Glomerular endothelial cell (primary cell): Measurements from ENCODE around the gene RPS15. TPM values are rescaled to one million over a fixed set of nuclear protein-coding genes. Genes with fewer than 3 reads are reported as not detected.

Experiments
- DNase-seq: peaks from one replicate; pipeline ENCODE4 v3.0.0-alpha.2; 2011; ENCODE audit warnings: low read depth, low spot score; ENCODE audit errors: extremely low read depth
- total RNA-seq: library from RNA; depleted of rRNA; stranded (reverse); fragments of >200 nt; gene quantifications from 2 replicates; pipeline ENCODE4 v1.2.3, GENCODE V29; 2015

Gene RPS15
- total RNA-seq, 1 donor from 2014 or later = 2,523 TPM

DNA sequence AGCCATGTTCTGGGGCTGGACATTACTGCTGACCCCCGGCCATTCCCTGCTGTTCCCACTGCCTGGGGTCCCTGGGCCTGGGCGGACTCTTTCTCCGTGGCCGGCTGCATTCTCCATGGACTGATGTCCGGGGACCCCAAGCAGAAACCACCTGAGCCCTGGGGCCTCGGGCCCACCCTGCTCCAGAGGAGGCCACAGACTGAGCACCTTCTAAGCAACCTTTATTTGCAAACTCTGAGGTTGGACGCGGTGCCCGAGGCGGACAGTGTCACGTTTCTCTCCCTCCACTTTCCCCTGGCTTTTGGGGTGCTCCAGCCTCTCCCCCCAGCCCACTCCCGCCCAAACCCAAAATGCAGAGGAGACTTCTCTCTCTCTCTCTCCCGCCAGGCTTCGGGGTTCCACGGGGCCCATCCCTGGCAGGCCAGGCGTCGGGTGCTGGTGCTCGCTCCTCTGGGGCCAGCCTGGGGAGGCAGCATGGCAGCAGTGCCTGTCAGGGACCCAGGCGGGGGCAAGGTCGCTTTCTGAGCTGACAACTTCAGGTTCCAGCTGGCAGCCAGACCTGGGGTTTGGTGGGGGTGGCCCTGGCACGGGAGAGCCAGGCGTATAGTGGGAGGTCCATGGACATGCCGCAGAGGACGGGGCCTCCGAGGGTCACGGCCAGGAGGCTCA is 43.2 kb downstream of the RPS15 start:
- DNase-seq = no peak

- no peak for DNase-seq
Measured at GRCh38 chr19:1481893-1482360, 43.7 kb downstream of the RPS15 start.

GRCh38 chr19:1482361-1483130 is 44.4 kb downstream of the RPS15 start:
- no peak for DNase-seq

GRCh38 chr19:1483131-1483978 is 45.2 kb downstream of the RPS15 start:
- DNase-seq = no peak

DNA sequence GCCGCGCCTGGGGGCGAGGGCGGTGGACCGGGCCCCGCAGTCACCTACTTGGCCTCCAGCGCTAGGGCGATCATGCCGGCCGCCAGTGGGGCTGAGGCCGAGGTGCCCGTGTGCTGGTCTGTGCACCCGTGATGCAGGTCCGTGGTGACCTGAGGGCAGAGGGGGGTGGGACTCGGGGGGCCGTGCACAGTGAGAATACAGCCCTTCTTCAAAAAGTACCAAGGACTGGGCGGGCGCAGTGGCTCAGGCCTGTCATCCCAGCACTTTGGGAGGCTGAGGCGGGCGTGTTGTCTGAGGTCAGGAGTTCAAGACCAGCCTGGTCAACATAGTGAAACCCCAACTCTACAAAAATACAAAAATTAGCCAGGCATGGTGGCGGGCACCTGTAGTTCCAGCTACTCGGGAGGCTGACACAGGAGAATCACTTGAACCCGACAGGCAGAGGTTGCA is 45.8 kb downstream of the RPS15 start:
- DNase-seq = no peak

GRCh38 chr19:1486720-1487575 is 48.8 kb downstream of the RPS15 start:
- no peak for DNase-seq

GRCh38 chr19:1487576-1488281 is 49.5 kb downstream of the RPS15 start:
- no peak for DNase-seq

- no peak for DNase-seq
Measured at GRCh38 chr19:1488282-1488601, 50.0 kb downstream of the RPS15 start.

DNA sequence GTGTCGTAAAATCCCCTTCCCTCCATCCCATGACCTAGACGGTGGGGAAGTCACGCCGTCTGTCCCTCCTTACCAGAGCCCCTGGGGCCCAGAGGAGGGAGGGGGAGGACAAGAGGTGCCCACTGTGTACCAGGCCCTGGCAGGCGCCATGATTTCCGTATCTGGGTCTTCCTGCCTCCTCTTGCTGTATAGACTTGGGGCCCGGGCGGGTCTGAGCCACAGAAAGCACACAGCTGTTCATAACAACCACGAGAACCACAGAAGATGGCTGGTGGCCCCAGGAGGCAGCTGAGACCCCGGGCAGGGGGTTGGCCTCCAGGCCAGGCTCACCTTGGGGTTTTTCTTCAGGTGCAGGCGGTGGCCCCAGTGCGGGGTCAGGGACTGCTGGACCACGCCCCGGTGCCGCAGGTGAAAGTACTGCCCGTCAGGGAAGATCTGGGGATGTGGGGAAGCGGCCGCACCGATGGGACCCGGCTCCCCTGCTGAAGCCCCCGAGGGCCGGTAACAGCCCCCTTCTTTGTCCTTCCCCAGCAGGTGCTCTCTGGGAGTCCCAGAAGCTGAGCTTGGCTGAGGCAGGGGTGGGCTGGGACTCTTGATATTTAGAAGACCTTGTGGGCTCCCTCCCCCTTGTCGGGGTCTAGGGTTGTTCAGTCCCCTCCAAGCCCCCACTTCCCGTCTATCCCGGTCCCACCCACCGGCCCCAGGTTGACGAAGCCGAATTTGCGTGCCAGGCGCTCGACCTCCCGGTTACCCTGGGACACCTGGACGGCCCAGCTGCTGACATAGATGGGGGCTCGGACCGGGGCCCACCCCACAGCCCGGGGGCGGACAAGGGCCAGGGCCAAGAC is 51.5 kb downstream of the RPS15 start:
- no peak for DNase-seq

Other genes starting within 250 kb of the RPS15 start
- gene STK11, start 232.6 kb upstream of the RPS15 start, total RNA-seq = 61.8 and 77.7 TPM in 2 replicates
- 9.8 and 13.9 TPM in 2 replicates for gene CBARP, start 200.4 kb upstream of the RPS15 start, total RNA-seq
- gene ATP5F1D, start 196.6 kb upstream of the RPS15 start, total RNA-seq = 79.0 and 95.6 TPM in 2 replicates
- 43.0 and 78.7 TPM in 2 replicates for gene MIDN, start 189.8 kb upstream of the RPS15 start, total RNA-seq
- gene CIRBP, start 169.1 kb upstream of the RPS15 start, total RNA-seq = 182 and 231 TPM in 2 replicates
- gene FAM174C, start 162.9 kb upstream of the RPS15 start, total RNA-seq = 66.3 and 96.6 TPM in 2 replicates
- gene EFNA2, start 152.5 kb upstream of the RPS15 start, total RNA-seq = 2.6 and 4.8 TPM in 2 replicates
- 159 and 165 TPM in 2 replicates for gene NDUFS7, start 54.5 kb upstream of the RPS15 start, total RNA-seq
- gene GAMT, start 36.9 kb upstream of the RPS15 start, total RNA-seq = 32.1 and 63.5 TPM in 2 replicates
- 61.5 and 74.9 TPM in 2 replicates for gene DAZAP1, start 30.8 kb upstream of the RPS15 start, total RNA-seq
- 0.05 and 0.47 TPM in 2 replicates for gene APC2, start 11.7 kb downstream of the RPS15 start, total RNA-seq
- gene C19orf25, start 40.8 kb downstream of the RPS15 start, total RNA-seq = 36.0 and 41.9 TPM in 2 replicates
- gene PCSK4, start 52.0 kb downstream of the RPS15 start, total RNA-seq = 3.7 and 5.0 TPM in 2 replicates
- 4.3 and 4.4 TPM in 2 replicates for gene REEP6, start 52.8 kb downstream of the RPS15 start, total RNA-seq
- 0.73 and 0.82 TPM in 2 replicates for gene ADAMTSL5, start 74.6 kb downstream of the RPS15 start, total RNA-seq
- not detected in 2 replicates for gene PLK5, start 85.7 kb downstream of the RPS15 start, total RNA-seq
- 88.8 and 130 TPM in 2 replicates for gene MEX3D, start 129.9 kb downstream of the RPS15 start, total RNA-seq
- gene MBD3, start 154.5 kb downstream of the RPS15 start, total RNA-seq = 110 and 129 TPM in 2 replicates
- gene UQCR11, start 167.1 kb downstream of the RPS15 start, total RNA-seq = 63.1 and 97.0 TPM in 2 replicates
- 206 and 251 TPM in 2 replicates for gene TCF3, start 214.2 kb downstream of the RPS15 start, total RNA-seq